Neural crest cell (in vitro differentiated cells): ENCODE data around the gene NCK2. TPM values are rescaled to one million over a fixed set of nuclear protein-coding genes. Genes with fewer than 3 reads are reported as not detected.

Experiments
- DNase-seq: peaks from one replicate; pipeline ENCODE4 v3.0.0; 2021; ENCODE audit warnings: low read depth, mixed read lengths, low spot score
- H3K27ac Mint-ChIP-seq: one replicate; pipeline ENCODE4 v1.8.0; 2021; ENCODE audit warnings: mild to moderate bottlenecking, mixed read lengths; ENCODE audit not compliant: unreplicated experiment
- H3K27me3 Mint-ChIP-seq: 2 replicates; pipeline ENCODE4 v1.8.0; 2021; ENCODE audit warnings: low read depth, mild to moderate bottlenecking, mixed read lengths
- H3K36me3 Mint-ChIP-seq: 2 replicates; pipeline ENCODE4 v1.8.0; 2021; ENCODE audit warnings: low read depth, mild to moderate bottlenecking, mixed read lengths
- H3K4me1 Mint-ChIP-seq: 2 replicates; pipeline ENCODE4 v1.8.0; 2021; ENCODE audit warnings: mixed read lengths
- H3K4me3 Mint-ChIP-seq: one replicate; pipeline ENCODE4 v1.8.0; 2021; ENCODE audit warnings: mild to moderate bottlenecking, mixed read lengths
- H3K9me3 Mint-ChIP-seq: 2 replicates; pipeline ENCODE4 v1.8.0; 2021; ENCODE audit warnings: mixed read lengths
- total RNA-seq: library from RNA; stranded (reverse); gene quantifications from 2 replicates; pipeline ENCODE4 v1.2.1, GENCODE V29; 2021
- TF ChIP-seq, protein P1 (sequence below): fragments of 200-600 bp; sonication (generic); conservative IDR thresholded peaks from 2 replicates; pipeline ENCODE4 v1.5.0; 2021; ENCODE audit warnings: antibody characterized with exemption, mild to moderate bottlenecking

NCK2 gene
- total RNA-seq, 1 donor from 2014 or later = 71.9 TPM

GRCh38 chr2:105782123-105782522, 37.4 kb downstream of the NCK2 start:
- Mint-ChIP-seq H3K4me1 (peaks cover 57% of the 10 kb centered on the region), H3K4me3 (no peak overlapping the region), H3K9me3 (no peaks in the 10 kb centered on the region), H3K36me3 (peaks cover 2% of the 10 kb centered on the region), H3K27me3 (no peaks in the 10 kb centered on the region), H3K27ac (peak overlapping the region; percentile 15)
- TF ChIP-seq, protein P1, sequence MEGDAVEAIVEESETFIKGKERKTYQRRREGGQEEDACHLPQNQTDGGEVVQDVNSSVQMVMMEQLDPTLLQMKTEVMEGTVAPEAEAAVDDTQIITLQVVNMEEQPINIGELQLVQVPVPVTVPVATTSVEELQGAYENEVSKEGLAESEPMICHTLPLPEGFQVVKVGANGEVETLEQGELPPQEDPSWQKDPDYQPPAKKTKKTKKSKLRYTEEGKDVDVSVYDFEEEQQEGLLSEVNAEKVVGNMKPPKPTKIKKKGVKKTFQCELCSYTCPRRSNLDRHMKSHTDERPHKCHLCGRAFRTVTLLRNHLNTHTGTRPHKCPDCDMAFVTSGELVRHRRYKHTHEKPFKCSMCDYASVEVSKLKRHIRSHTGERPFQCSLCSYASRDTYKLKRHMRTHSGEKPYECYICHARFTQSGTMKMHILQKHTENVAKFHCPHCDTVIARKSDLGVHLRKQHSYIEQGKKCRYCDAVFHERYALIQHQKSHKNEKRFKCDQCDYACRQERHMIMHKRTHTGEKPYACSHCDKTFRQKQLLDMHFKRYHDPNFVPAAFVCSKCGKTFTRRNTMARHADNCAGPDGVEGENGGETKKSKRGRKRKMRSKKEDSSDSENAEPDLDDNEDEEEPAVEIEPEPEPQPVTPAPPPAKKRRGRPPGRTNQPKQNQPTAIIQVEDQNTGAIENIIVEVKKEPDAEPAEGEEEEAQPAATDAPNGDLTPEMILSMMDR = no peak
- no peak for DNase-seq

DNA sequence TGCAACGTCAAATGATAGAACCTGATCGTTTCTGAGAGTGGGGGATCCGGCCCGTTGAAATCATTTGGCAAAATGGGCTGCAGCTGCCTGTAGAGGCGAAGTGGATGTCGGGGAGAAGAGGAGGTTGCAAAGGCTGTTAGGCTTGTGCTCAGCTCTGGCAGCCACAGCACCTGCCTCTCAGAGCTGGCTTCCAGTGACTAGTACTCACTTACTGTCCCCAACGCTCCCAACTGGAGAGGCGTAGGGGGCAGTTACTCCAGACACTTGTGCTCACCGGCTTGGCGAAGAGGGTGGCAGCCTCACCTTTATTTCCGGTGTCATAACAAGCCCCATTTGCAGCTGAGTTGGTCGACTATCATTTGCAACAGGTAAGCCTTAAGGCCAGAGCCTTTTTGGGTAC, 37.9 kb downstream of the NCK2 start:
- Mint-ChIP-seq H3K4me1 (peaks cover 52% of the 10 kb centered on the region), H3K27me3 (no peaks in the 10 kb centered on the region), H3K4me3 (no peak overlapping the region), H3K27ac (no peak overlapping the region), H3K36me3 (peaks cover 2% of the 10 kb centered on the region), H3K9me3 (no peaks in the 10 kb centered on the region)
- DNase-seq = no peak
- TF ChIP-seq, protein P1 = no peak

DNA sequence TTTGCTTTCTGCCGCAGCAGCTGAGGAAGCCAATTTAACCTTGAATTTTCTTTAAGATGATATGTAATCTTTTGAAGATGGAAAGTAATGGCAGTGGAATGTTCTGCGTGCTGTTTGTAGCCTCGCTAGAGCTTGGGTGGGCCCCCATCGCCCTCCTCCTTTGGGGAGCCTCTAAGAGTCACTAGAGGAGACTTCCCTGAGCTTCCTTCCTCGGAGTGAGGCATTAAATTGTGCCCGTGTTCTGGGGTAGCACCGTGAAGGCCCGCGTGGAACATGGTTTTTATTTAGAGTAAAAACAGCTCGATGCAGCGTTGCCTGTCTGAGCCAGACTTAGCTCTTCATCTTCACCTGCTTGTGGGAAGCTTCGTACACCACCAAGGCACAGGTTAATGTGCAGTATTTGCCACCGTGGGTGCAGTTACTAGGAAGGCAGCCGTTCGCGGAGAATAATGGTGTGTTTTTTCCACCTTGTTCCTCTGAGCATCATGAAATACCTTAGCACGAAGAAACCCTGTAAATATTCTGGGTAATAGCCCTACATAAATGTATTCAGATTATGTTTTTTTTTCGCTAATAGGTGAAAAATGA, 38.5 kb downstream of the NCK2 start:
- no peak for DNase-seq
- Mint-ChIP-seq H3K4me1 (peaks cover 49% of the 10 kb centered on the region), H3K27ac (no peak overlapping the region), H3K4me3 (no peak overlapping the region), H3K27me3 (no peaks in the 10 kb centered on the region), H3K36me3 (peaks cover 2% of the 10 kb centered on the region), H3K9me3 (no peaks in the 10 kb centered on the region)
- TF ChIP-seq, protein P1 = no peak

DNA sequence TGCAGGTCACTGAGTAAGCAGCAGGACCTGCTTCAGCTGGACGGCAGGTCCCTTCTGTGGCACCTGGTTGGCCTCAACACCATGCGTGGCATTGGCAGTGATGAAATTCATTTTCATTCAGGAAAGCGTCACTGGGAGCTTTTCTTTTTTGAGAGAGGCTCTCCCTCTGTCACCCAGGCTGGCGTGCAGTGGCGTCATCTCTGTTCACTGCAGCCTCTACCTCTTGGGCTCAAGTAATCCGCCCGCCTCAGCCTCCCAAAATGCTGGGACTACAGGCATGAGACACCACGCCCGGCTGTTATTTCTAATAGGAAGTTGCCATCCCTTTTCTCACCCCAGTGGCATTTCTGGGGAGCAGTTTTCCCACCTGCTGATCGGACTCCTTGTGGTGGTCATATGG, 39.3 kb downstream of the NCK2 start:
- TF ChIP-seq, protein P1 = no peak
- H3K27ac Mint-ChIP-seq = no peak overlapping the region
- H3K36me3 Mint-ChIP-seq = peaks cover 2% of the 10 kb centered on the region
- H3K4me3 Mint-ChIP-seq = no peak overlapping the region
- H3K4me1 Mint-ChIP-seq = peaks cover 52% of the 10 kb centered on the region
- no peaks in the 10 kb centered on the region for H3K27me3 Mint-ChIP-seq
- no peaks in the 10 kb centered on the region for H3K9me3 Mint-ChIP-seq
- DNase-seq = no peak

GRCh38 chr2:105784589-105784988, 39.9 kb downstream of the NCK2 start:
- no peak for DNase-seq
- Mint-ChIP-seq H3K27ac (no peak overlapping the region), H3K4me1 (peaks cover 54% of the 10 kb centered on the region)

More at GRCh38 chr2:105784589-105784988, 39.9 kb downstream of the NCK2 start:
- Mint-ChIP-seq H3K4me3 (no peak overlapping the region), H3K36me3 (peaks cover 2% of the 10 kb centered on the region), H3K27me3 (no peaks in the 10 kb centered on the region), H3K9me3 (no peaks in the 10 kb centered on the region)
- TF ChIP-seq, protein P1 = no peak
